PC-9 (cell line): ENCODE measurements around the gene PLEKHG4B.

Source experiments
- EZH2 ChIP-seq: fragments of 200-600 bp; sonication (generic); IDR thresholded peaks from 2 replicates; pipeline ENCODE4 v1.8.0; 2017; ENCODE audit warnings: antibody characterized with exemption, low read depth
- TF ChIP-seq, protein P1 (sequence below): fragments of 200-600 bp; sonication (generic); conservative IDR thresholded peaks from 2 replicates; pipeline ENCODE4 v1.6.1; 2017; ENCODE audit warnings: mixed run types, antibody characterized with exemption, mild to moderate bottlenecking, moderate library complexity

DNA sequence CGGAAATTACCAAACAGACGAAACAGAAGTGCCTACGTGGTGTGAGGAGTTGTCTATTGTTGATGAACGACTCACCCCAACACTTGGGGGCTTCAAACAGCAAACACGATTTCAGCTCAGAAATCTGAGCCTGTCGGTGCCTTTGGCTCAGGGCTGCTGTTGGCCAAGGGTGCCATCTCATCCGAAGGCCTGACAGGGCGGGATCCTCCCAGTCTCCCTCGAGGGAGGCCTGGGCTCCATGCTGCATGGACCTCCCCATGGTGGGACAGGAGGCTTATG is 100.7 kb downstream of the PLEKHG4B start:
- TF ChIP-seq, protein P1, sequence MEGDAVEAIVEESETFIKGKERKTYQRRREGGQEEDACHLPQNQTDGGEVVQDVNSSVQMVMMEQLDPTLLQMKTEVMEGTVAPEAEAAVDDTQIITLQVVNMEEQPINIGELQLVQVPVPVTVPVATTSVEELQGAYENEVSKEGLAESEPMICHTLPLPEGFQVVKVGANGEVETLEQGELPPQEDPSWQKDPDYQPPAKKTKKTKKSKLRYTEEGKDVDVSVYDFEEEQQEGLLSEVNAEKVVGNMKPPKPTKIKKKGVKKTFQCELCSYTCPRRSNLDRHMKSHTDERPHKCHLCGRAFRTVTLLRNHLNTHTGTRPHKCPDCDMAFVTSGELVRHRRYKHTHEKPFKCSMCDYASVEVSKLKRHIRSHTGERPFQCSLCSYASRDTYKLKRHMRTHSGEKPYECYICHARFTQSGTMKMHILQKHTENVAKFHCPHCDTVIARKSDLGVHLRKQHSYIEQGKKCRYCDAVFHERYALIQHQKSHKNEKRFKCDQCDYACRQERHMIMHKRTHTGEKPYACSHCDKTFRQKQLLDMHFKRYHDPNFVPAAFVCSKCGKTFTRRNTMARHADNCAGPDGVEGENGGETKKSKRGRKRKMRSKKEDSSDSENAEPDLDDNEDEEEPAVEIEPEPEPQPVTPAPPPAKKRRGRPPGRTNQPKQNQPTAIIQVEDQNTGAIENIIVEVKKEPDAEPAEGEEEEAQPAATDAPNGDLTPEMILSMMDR = no peak
- TF ChIP-seq EZH2 = no peak
